Glutamatergic neuron (in vitro differentiated cells): ENCODE results near the gene ZZZ3. TPM values are rescaled to one million over a fixed set of nuclear protein-coding genes. Genes with fewer than 3 reads are reported as not detected.
A peak's percentile ranks its signal among the peaks of the same experiment; 100 is the strongest.

ENCODE experiments used
- DNase-seq: peaks from one replicate; pipeline ENCODE4 v3.0.0; 2022
- H3K27ac Mint-ChIP-seq: one replicate; pipeline ENCODE4 v1.8.0; 2020; ENCODE audit warnings: mild to moderate bottlenecking, mixed read lengths, inconsistent platforms; ENCODE audit not compliant: unreplicated experiment
- H3K27me3 Mint-ChIP-seq: one replicate; pipeline ENCODE4 v1.8.0; 2020; ENCODE audit warnings: mild to moderate bottlenecking, moderate library complexity, mixed read lengths, inconsistent platforms; ENCODE audit not compliant: unreplicated experiment
- H3K36me3 Mint-ChIP-seq: one replicate; pipeline ENCODE4 v1.8.0; 2020; ENCODE audit warnings: mild to moderate bottlenecking, mixed read lengths, inconsistent platforms; ENCODE audit not compliant: unreplicated experiment
- H3K4me1 Mint-ChIP-seq: one replicate; pipeline ENCODE4 v1.8.0; 2020; ENCODE audit warnings: mild to moderate bottlenecking, low read depth, mixed read lengths, inconsistent platforms; ENCODE audit not compliant: unreplicated experiment
- H3K4me3 Mint-ChIP-seq: one replicate; pipeline ENCODE4 v1.8.0; 2020; ENCODE audit warnings: mild to moderate bottlenecking, mixed read lengths, inconsistent platforms; ENCODE audit not compliant: unreplicated experiment
- H3K9me3 Mint-ChIP-seq: one replicate; pipeline ENCODE4 v1.8.0; 2020; ENCODE audit warnings: mild to moderate bottlenecking, moderate library complexity, mixed read lengths, inconsistent platforms; ENCODE audit not compliant: unreplicated experiment
- CTCF ChIP-seq: fragments of 200-600 bp; sonication (generic); IDR thresholded peaks from one replicate; pipeline ENCODE4 v1.5.0; 2021; ENCODE audit not compliant: partially characterized antibody, unreplicated experiment
- long read RNA-seq: library from polyadenylated mRNA; unstranded; transcript quantifications from one replicate; pipeline ENCODE4 v2.0.0, GENCODE V29; 2020; ENCODE audit not compliant: unreplicated experiment
- total RNA-seq: library from RNA; stranded (reverse); fragmentation: NEBNext Ultra II Directional; extraction: Animal tissue kit (Norgen Biotek cat#: 25700); gene quantifications from one replicate; pipeline ENCODE4 v1.2.1, GENCODE V29; 2021; ENCODE audit not compliant: unreplicated experiment

ZZZ3 gene
- 36.7 TPM for total RNA-seq
- long read RNA-seq, full-length matches to known transcripts = 1 of 3 reads
- long read RNA-seq, partial matches to known transcripts = 1 of 3 reads
- long read RNA-seq, other reads (novel, unspliced or antisense) = 1 of 3 reads

- peak; percentile 95 for DNase-seq
- H3K27ac Mint-ChIP-seq = peak within 1 kb of the TSS; percentile 98
- H3K4me1 Mint-ChIP-seq = peaks cover 15% of the 10 kb centered on the region
- TF ChIP-seq CTCF = no peak
- H3K4me3 Mint-ChIP-seq = peak within 1 kb of the TSS; percentile 92
- peaks cover 18% of the 10 kb centered on the region for H3K27me3 Mint-ChIP-seq
- no peaks in the 10 kb centered on the region for H3K36me3 Mint-ChIP-seq
- H3K9me3 Mint-ChIP-seq = peaks cover 13% of the 10 kb centered on the region
Measured at GRCh38 chr1:77682460-77683159, at the start of gene ZZZ3. Gene ZZZ3 (minus strand): TSS chr1:77682658. CDS start chr1:77633354, 49,304 bp downstream.

GRCh38 chr1:77732090-77732489 is 49.6 kb upstream of the ZZZ3 start:
- DNase-seq = no peak
- Mint-ChIP-seq H3K9me3 (no peaks in the 10 kb centered on the region), H3K4me3 (peak overlapping the region; percentile 2), H3K27ac (no peak overlapping the region), H3K36me3 (no peaks in the 10 kb centered on the region), H3K4me1 (no peaks in the 10 kb centered on the region), H3K27me3 (no peaks in the 10 kb centered on the region)
- no peak for TF ChIP-seq CTCF

GRCh38 chr1:77725706-77726105 is 43.2 kb upstream of the ZZZ3 start:
- no peak overlapping the region for H3K4me3 Mint-ChIP-seq
- H3K36me3 Mint-ChIP-seq = no peaks in the 10 kb centered on the region
- DNase-seq = no peak
- no peak overlapping the region for H3K27ac Mint-ChIP-seq
- TF ChIP-seq CTCF = no peak
- H3K9me3 Mint-ChIP-seq = no peaks in the 10 kb centered on the region
- no peaks in the 10 kb centered on the region for H3K27me3 Mint-ChIP-seq
- no peaks in the 10 kb centered on the region for H3K4me1 Mint-ChIP-seq

- no peak for TF ChIP-seq CTCF
- Mint-ChIP-seq H3K4me1 (no peaks in the 10 kb centered on the region), H3K36me3 (no peaks in the 10 kb centered on the region), H3K9me3 (no peaks in the 10 kb centered on the region), H3K4me3 (no peak overlapping the region), H3K27me3 (no peaks in the 10 kb centered on the region), H3K27ac (no peak overlapping the region)
- no peak for DNase-seq
Measured at GRCh38 chr1:77718181-77718580, 35.7 kb upstream of the ZZZ3 start.

GRCh38 chr1:77716065-77716464 is 33.6 kb upstream of the ZZZ3 start:
- no peak for TF ChIP-seq CTCF
- Mint-ChIP-seq H3K36me3 (no peaks in the 10 kb centered on the region), H3K9me3 (no peaks in the 10 kb centered on the region), H3K4me3 (no peak overlapping the region), H3K27me3 (no peaks in the 10 kb centered on the region), H3K4me1 (no peaks in the 10 kb centered on the region), H3K27ac (no peak overlapping the region)
- DNase-seq = no peak
